ENCODE data around the gene ARID4B. TPM values are rescaled to one million over a fixed set of nuclear protein-coding genes. Genes with fewer than 3 reads are reported as not detected.

ARID4B gene
- total and polyA plus RNA-seq, 2 of the 13 experiments (the other 11 are each of a cell fraction or from before 2014, with no cell fraction given): 9.7 to 24.6 TPM

DNA sequence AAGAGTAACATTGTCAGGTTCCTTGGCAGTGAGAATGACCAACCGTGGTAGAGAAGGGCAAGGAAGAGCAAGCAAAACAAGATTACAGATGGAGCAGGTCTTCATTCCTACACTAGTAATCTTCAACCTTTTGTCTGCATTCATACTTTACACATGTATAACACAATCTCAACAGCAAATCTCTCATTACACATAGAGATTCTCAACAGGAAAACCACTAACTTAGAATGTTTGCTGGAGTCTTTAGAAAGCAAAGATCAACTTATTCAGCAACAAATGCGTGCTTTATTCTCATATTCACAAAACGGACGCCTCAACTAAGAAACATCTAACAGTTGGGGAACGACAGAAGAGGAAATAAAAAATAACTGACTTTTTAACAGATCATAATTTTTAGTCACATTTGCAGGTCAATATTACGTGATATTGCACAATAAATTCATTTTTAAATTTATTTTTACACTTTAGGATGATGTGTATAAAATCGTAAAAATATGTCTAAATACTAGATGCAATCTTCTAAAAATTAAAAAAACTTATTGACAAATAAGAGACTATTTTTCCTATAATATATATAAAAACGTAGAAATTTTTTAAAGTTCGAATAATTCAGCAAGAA lies 82.9 kb downstream of the ARID4B start:
- H3K4me1 ChIP-seq (ENCODE audit: insufficient read depth, low read length): peaks cover 6% of the 10 kb centered on the region
- ChIA-PET POLR2A (no interaction called here), CTCF (ENCODE audit: low intra/inter-chr PET ratio, low total read pairs) (no interaction called here)
- no peak overlapping the region for H2AFZ ChIP-seq (ENCODE audit: low read length)
- 96% methylated on average over 9 of the region's 9 CpGs for WGBS (ENCODE audit: low lambda C conversion rate)
- FAIRE-seq: no peak
- H3K4me2 ChIP-seq (ENCODE audit: low read depth, low read length): no peak overlapping the region
- H3K9ac ChIP-seq (ENCODE audit: insufficient read depth, low read depth, low read length): no peak overlapping the region
- H4K20me1 ChIP-seq (ENCODE audit: insufficient read depth, low read length): no peaks in the 10 kb centered on the region
- TF ChIP-seq NR0B2 (CRISPR knock-in tag; IDR thresholded peaks at IDR 0.05): no peak
- TF ChIP-seq, protein P1, sequence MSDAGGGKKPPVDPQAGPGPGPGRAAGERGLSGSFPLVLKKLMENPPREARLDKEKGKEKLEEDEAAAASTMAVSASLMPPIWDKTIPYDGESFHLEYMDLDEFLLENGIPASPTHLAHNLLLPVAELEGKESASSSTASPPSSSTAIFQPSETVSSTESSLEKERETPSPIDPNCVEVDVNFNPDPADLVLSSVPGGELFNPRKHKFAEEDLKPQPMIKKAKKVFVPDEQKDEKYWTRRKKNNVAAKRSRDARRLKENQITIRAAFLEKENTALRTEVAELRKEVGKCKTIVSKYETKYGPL (CRISPR knock-in tag; IDR thresholded peaks at IDR 0.05): no peak
- TF ChIP-seq, protein P2, sequence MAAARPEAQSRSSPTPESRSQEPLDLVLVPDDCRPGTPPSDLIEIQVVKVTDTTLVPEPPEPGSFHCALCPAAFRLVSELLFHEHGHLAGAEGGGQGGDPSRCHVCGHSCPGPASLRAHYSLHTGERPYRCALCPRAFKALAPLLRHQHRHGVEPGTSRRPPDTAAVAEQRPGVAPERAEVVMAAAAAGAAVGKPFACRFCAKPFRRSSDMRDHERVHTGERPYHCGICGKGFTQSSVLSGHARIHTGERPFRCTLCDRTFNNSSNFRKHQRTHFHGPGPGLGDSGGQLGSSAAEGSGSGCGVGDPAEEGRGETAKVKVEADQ (CRISPR knock-in tag; IDR thresholded peaks at IDR 0.05; ENCODE audit: borderline replicate concordance): no peak
- TF ChIP-seq AHR (CRISPR knock-in tag; IDR thresholded peaks at IDR 0.05): no peak
- no peak for TF ChIP-seq ZNF670 (CRISPR knock-in tag; IDR thresholded peaks at IDR 0.05; ENCODE audit: borderline replicate concordance)
- no peak for TF ChIP-seq FOXA3 (CRISPR knock-in tag; IDR thresholded peaks at IDR 0.05)
- TF ChIP-seq SP4 (CRISPR knock-in tag; IDR thresholded peaks at IDR 0.05): no peak
- no peak for TF ChIP-seq RAD51 (IDR thresholded peaks at IDR 0.05; ENCODE audit: borderline replicate concordance)
- no peak for TF ChIP-seq DR1 (CRISPR knock-in tag; IDR thresholded peaks at IDR 0.05)
- no peak for TF ChIP-seq TAF1 (CRISPR knock-in tag; IDR thresholded peaks at IDR 0.05)
- TF ChIP-seq KMT2A (CRISPR knock-in tag; IDR thresholded peaks at IDR 0.05): no peak
- no peak for TF ChIP-seq ZBTB3 (CRISPR knock-in tag; IDR thresholded peaks at IDR 0.05; ENCODE audit: borderline replicate concordance, low read depth)
- TF ChIP-seq, protein P3, sequence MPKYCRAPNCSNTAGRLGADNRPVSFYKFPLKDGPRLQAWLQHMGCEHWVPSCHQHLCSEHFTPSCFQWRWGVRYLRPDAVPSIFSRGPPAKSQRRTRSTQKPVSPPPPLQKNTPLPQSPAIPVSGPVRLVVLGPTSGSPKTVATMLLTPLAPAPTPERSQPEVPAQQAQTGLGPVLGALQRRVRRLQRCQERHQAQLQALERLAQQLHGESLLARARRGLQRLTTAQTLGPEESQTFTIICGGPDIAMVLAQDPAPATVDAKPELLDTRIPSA (CRISPR knock-in tag; IDR thresholded peaks at IDR 0.05; ENCODE audit: borderline replicate concordance): no peak
- no peak for TF ChIP-seq ZIK1 (CRISPR knock-in tag; IDR thresholded peaks at IDR 0.05; ENCODE audit: borderline replicate concordance, low read depth)
- no peak for TF ChIP-seq BHLHE40 (IDR thresholded peaks at IDR 0.05; ENCODE audit: low read length)
- TF ChIP-seq JUN (CRISPR knock-in tag; IDR thresholded peaks at IDR 0.05): no peak
- no peak for TF ChIP-seq ZBTB20 (CRISPR knock-in tag; IDR thresholded peaks at IDR 0.05; ENCODE audit: borderline replicate concordance, low read depth)
- TF ChIP-seq, protein P4, sequence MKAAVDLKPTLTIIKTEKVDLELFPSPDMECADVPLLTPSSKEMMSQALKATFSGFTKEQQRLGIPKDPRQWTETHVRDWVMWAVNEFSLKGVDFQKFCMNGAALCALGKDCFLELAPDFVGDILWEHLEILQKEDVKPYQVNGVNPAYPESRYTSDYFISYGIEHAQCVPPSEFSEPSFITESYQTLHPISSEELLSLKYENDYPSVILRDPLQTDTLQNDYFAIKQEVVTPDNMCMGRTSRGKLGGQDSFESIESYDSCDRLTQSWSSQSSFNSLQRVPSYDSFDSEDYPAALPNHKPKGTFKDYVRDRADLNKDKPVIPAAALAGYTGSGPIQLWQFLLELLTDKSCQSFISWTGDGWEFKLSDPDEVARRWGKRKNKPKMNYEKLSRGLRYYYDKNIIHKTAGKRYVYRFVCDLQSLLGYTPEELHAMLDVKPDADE (CRISPR knock-in tag; IDR thresholded peaks at IDR 0.05): no peak
- no peak for TF ChIP-seq U2AF2 (IDR thresholded peaks at IDR 0.05; ENCODE audit: low read depth, low read length)
- no peak for TF ChIP-seq TRIM24 (CRISPR knock-in tag; IDR thresholded peaks at IDR 0.05)
- DNase-seq (ENCODE audit: low spot score): no peak
- intact Hi-C loops (cut with micrococcal nuclease; ENCODE audit: unreplicated experiment) (no loop called here), in situ Hi-C loops (cut with HindIII; ENCODE audit: extremely low pct_ligation_motif_present, low pct_unique_long_range_greater_than_20kb) (no loop called here)
- H3K79me2 ChIP-seq (ENCODE audit: insufficient read depth, low read length): peaks cover 6% of the 10 kb centered on the region
- H3K27ac ChIP-seq (ENCODE audit: extremely low read length, insufficient read depth, low read length): no peak overlapping the region
- no peak overlapping the region for H3K4me3 ChIP-seq (replicated peaks in 1 of 3; ENCODE audit: insufficient read depth in 1 of 3, low read depth in 2 of 3, low read length in 3 of 3)
- BruUV-seq (replicated peaks): no TSS peak
- H3K27me3 ChIP-seq (ENCODE audit: control insufficient read depth in 1 of 2, insufficient read depth in 2 of 2, low read length in 2 of 2): no peaks in the 10 kb centered on the region
- H3K9me3 ChIP-seq (ENCODE audit: low read length): no peaks in the 10 kb centered on the region
- peaks cover 4 to 32% of the 10 kb centered on the region in 2 experiments for H3K36me3 ChIP-seq (replicated peaks in 1 of 2; ENCODE audit: control insufficient read depth in 1 of 2, insufficient read depth in 2 of 2, low read length in 2 of 2)
- ATAC-seq: no peak

Data from HepG2 (cell line).